Hepatic stellate cell (primary cell): ENCODE measurements around the gene PADI2.

Experiments used
- DNase-seq: peaks from one replicate; pipeline ENCODE4 v3.0.0; 2011; ENCODE audit warnings: low spot score

The PADI2 gene

DNA sequence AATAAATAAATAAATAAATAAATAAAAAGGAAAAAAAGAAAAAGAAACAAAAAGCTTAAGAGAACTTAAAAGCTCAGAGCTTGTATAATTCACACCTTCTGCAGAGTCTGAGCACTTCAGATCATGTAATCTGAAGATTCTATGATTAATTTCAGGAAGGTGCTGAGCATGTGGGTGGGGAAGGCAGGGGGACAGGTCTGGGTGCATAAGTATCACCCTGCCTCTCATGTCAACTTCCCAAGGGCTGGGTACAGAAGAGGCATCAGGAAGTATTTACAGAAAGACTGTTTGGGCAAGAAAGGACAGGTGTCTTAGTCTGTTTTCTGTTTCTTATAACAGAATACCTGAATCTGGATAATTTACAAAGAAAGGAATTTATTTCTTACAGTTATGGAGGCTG lies 20.4 kb upstream of the PADI2 start:
- DNase-seq: no peak

- DNase-seq: no peak
Observed at GRCh38 chr1:17137441-17137840, 18.2 kb upstream of the PADI2 start.

DNA sequence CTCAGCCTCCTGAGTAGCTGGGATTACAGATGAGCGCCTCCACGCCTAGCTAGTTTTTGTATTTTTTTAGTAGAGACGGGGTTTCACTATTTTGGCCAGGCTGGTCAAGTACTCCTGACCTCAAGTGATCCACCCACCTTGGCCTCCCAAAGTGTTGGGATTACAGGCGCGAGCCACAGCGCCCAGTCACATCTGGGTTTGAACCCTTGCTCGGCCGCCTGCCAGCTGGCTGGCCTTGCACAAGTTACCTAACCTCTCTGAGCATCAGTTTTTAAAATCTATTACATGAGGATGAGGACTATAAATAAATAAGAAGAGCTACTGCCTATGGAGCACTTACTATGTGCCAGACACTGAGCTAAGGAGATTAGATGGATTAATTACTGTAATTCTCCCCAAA lies 17.7 kb upstream of the PADI2 start:
- no peak for DNase-seq

DNA sequence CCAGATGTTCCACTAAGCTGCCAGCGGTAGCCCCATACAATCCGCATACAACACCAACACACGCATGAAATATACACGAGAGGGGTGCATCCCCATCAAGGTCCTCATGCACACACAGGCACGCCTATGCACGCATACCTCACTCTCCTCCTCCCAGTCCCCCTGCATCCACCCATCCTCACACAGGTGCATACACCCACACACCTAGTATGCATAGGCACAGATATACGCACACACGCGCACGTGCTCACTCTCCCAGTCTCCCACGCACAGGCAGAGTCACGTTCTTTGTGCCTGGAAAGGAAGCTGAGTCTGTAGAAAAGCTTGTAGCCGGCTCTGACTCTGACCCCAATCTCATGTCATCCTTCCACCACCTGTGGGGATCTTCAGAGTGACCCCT lies 16.9 kb upstream of the PADI2 start:
- no peak for DNase-seq

GRCh38 chr1:17135530-17135929 lies 16.3 kb upstream of the PADI2 start:
- no peak for DNase-seq

DNA sequence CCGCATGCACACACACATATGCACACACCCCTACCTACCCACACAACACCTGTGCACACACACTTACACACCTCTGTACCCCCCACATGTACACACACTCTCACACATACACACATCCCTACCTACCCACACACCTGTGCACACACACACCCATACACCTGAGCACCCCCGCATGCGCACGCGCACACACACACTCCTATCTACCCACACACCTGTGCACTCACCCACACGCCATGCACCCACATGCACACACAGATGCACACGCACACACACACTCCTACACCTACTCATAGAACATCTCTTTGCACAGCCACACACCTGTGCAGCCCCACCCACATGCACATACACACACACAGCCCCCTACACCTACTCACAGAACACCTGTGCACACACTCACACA lies 15.5 kb upstream of the PADI2 start:
- no peak for DNase-seq

DNA sequence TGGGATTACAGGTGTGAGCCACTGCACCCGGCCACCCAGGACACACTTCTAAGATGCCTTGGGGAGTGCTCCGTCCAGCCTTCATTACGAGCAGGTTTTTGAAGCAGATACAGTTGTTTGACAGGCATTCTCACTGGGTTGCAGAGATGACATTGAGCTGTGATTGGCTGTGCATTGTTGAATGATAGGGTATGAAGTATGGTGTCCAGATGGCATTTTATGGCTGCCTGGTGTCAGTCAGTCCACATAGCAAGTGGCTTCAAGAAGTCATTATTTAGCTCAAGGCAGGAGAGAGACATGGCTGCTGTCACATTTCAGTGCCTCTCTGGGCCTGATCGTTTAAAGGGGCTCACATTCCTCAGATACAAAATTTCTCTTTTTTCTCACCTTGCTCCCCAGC lies 14.8 kb upstream of the PADI2 start:
- no peak for DNase-seq

DNA sequence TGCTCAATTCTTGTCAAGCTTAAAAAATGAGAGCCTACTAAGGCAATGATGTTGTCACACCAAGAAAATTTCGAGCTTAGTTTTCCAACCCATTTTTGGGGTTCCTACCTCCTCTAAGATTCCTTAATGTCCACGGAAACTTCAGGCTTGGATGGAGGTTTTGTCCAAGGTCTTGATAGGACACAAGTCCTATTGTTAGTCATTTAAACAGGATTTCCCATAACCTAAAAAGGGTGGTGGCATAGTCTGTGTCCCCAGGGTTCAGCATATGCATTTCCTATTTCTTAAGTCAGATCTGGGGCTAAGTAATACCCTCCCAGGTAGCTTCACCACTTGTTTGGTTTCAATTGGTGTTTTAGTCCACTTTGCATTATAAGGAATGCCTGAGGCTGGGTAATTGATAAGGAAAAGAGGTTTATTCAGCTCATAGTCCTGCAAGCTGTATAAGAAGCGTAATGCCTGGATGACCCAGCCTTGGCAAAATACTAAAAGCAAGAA lies 10.9 kb upstream of the PADI2 start:
- DNase-seq: no peak

DNA sequence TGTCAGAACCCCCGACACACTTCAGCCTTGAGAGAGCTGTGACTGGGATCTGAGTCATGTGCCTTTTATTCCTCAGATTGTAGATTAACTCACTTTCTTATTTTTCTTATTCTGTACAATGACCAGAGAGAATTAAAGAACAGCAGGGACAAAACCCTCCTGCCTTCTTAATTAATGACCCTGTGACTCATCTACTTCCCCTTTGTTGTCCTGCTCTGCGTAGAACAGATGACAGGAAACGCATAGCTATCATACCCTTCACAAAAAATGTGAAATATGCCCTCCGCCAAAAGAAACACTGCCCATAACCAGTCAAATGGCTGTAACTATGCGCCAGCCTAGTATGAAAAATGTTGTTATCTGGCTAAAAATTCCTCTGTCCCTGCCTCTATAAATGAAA lies 9.1 kb upstream of the PADI2 start:
- peak; percentile 95 for DNase-seq

DNA sequence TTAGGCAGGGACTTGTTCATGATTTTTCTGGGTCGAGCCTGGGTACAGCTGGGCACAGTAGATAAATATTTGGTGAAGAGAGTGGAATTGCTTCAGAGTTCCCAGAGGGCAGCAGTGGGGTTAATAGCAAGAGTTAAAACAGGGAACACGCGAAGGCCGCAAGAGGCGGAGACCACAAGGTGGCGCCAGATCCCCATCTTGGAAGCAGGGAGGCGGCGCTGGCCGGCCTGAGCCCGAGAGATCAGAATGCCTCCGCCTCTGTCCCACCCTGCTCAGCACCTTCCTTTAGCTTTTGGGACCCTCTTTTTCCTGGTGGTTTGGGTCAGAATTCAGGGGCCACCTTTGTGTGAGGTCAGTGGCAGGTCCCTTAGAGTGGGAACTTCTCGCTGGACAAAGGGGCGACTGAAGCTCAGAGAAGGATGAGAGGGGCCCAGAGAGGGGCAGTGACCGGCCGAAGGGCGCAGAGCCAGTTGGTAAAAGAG lies 6.5 kb upstream of the PADI2 start:
- peak; percentile 88 for DNase-seq

DNA sequence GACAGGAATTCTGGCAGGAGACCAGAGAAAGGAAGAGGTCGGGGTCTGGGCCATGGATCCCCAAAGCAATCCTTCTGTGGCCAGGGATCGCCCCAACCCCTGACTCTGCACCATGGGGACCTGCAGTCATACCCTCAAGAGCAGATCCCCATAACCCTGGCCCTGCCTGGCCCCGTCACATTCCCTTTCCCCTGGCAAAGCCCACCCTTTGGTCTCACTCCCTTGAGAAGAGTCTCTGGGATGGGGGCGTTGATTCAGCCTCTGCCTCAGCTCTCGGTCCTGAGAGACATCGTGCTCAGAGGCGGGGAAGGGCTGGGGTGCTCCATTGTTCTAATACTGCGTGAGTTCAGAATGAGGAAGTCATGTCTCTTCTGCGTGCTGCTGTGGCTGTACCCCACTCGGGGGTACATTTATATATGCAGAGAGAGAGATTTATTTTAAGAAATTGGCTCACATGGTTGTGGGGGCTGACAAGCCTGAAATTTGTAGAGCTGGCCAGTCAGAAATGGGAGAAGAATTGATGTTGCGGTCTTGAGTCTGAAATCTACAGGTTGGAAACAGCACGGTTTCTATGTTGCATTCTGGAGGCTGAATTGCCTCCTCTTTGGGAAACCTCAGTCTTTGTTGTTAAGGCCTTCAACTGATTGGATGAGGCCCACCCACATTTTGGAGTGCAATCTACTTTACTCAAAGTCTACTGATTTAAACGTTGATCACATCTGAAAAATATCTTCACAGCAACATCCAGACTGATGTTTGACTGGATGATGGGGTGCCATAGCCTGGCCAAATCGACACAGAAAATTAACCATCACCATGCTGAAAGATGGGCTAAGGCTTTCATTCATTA lies 4.2 kb upstream of the PADI2 start:
- no peak for DNase-seq

- DNase-seq: no peak
Observed at GRCh38 chr1:17122521-17123164, 3.4 kb upstream of the PADI2 start.

DNA sequence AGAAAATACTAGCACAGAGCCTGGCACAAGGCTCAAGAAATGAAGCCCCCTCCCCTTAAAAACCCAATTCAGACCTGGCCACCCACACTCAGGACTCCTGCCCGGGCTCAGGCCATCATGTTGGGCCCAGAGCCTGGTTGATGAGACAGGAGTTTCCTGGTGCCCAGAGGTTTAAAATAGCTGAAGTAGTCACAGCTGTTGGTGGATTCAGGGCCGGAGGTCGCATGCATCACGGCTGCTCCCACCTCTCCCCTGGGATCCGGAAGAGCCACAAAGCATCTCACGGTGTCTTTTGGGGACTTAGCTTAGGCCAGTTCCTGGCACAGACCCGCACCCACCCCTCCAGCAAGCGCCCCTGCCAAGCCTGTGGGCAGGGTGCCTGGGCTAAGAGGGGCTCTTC lies 2.6 kb upstream of the PADI2 start:
- peak; percentile 63 for DNase-seq

DNA sequence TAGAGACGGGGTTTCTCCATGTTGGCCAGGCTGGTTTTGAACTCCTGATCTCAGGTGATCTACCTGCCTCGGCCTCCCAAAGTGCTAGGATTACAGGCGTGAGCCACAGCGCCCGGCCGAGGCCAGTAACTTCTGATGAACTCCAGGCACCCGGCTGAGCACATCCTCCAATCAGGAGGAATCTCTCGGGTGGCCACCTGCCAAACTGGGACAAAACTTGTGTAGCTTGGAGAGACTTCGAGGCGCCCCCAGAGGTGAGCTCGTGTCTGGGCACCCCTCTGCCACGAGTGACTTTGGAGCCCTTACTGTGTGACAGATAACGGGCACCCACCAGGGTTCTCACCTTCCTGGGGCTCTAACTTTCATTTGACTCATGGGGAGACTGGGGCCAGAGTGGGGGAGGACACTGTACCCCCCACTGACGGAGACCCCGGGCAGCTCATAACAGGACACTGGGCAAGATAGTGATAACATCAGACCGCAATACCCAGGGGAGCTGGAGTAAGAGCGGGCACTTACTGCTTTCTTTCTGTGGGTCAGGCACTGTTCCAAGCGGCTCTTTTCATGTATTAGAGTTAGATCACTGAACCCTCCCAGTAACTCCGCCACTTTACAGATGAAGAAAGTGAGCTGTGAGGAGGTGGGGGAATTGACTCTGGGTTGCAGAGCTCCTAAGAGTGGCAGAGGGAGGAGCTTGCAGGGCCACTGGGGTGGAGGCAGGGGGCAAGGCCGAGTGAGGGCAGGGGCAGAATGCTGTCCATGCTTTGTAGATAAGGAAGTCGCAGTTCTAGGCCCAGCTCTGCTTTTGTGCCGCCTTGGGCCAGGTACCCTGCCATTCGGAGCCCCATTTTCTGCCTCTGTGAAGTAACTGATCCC lies 1.9 kb upstream of the PADI2 start:
- no peak for DNase-seq

- no peak for DNase-seq
Observed at GRCh38 chr1:17120481-17120877, 1.2 kb upstream of the PADI2 start.

DNA sequence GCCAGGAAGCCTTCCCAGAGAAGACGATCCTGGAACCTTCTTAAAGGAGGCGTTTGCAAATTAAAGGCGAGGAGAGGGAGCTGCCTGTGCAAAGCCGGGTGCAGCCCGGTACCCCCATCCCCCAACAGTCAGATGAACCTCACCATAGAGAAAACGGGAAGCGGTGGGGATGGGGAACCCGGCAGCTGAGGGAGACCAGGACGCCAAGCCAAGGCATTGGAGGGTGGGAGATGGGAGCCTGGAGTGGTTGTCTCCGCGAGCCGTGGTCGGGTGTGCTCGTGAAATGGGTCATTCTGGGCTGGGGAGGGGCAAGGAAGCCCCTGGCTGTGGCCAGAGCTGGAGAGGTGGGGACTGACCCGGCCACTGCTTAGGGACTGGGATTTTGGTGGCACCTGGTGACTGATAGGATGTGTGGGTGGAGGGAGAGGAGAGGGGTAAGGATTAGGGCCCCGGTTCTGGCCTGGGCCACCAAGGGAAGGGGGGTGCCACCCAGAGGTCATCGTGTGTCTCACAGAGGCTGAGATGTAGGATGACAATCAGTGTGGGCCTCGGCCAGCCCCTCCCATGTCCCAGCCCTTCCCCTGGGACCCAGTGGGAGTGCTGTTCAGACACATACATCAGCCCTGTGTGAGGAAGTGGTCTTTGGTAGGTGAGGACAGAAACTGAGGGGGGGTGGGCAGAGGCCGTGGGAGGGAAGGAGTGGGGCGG lies 676 bp upstream of the PADI2 start:
- no peak for DNase-seq

DNA sequence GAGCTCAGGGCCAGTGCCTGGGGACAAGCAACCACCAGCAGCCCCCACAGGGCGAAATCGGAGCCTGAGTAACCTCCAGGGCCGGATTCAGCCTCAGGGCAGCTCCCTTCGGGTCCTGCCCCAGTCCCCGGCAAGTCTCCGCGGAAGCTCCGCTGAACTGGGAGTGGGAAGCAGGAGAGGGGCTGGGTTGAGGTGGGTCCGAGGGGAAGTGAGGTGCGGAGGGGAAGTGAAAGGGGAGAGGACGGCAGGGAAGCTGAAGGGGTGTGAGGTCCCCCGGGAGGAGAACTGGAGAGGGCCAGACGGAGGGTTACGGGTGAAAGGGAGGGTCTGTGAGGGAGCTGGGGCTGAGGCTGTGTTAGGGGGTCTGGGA lies 560 bp downstream of the PADI2 start:
- DNase-seq: no peak

- DNase-seq: no peak
Observed at GRCh38 chr1:17118268-17118667, 983 bp downstream of the PADI2 start.

- no peak for DNase-seq
Observed at GRCh38 chr1:17117451-17118265, 1.6 kb downstream of the PADI2 start.

DNA sequence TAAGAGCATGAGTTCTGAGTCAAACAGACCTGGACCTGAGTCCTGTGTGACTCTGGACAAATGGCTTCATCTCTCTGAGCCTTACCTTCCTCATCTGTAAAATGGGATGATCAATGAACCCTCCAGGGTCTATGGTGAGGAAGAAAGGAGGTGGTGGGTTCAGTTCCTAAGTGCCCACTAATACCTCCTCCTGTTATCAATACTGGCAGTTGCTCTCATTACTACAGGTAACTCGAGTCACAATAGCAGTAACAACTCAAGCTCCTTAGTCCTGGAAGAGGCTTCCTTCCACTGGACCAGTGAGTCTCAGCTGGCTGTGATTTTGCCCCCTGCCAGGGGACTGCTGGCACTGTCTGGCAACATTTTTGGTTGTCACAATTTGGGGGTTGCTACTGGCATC lies 2.6 kb downstream of the PADI2 start:
- DNase-seq: no peak

DNA sequence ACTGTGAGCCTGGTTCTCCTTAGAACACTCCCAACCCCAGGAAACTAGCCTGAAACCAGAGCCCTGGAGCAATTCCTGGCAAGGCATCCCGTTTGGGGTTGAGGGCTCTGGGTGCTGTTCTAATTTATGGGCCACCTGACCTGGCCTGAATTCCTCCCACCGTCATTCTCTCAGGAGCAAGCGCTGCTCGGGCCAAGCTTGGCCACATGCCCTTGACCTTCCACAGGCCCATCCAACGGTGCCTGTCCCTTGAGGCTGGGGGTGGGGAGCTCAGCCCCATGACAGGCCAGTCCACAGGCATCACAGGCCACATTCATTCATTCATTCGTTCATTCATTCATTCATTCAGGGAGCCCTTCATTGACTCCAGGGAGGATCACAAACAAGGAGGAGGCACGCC lies 5.3 kb downstream of the PADI2 start:
- DNase-seq: no peak
